ENCODE results near the gene RBBP5.

- TF ChIP-seq CTCF (IDR thresholded peaks at IDR 0.05) (no peak), POLR2A (IDR thresholded peaks at IDR 0.05) (no peak)
These were observed 5.9 kb upstream of the RBBP5 start for GRCh38 chr1:205127646-205128045.
